ENCODE data around the gene EPSTI1.
"Not testable (repeated sequence)": the region's sequence is repeated elsewhere in the genome, so short reads cannot be mapped to it uniquely, and the experiment has no call there.

Gene EPSTI1

DNA sequence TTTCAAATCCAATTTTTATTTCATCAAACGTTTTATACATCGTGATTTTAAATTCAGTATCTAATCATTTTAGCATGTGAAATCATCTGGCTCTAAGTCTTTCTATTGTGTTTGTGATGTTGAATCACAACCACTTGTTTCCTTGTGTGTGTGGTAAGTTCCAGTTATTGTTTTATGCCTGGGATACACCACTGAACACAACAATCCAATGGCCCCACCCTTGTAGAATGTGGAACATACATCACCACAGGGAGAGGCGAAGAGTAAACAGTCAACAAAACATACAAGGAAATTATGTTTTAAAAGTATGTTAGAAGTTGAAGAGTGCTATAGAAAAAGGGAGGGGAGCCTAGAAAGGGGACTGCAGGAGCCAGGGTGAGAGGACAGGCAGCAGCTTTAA is 100.5 kb downstream of the EPSTI1 start:
- no peak for DNase-seq

DNA sequence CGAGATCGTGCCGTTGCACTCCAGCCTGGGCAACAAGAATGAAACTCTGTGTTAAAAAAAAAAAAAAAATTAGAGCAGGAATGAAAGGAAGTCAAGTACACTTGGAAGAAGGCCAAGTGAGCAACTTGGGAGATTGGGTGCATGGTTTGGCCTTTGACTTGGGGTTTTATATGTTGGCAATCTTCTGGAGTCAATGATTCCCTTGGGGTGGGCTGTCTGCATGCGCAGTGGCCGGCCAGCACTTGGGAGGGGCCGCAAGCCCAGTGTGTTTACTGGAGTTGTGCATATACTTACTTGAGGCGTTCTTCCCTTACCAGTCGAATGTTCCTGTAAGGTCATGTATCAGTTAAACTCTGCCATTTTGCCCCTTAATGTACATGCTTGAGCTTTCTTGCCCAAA is 106.7 kb downstream of the EPSTI1 start:
- DNase-seq, result no peak

DNA sequence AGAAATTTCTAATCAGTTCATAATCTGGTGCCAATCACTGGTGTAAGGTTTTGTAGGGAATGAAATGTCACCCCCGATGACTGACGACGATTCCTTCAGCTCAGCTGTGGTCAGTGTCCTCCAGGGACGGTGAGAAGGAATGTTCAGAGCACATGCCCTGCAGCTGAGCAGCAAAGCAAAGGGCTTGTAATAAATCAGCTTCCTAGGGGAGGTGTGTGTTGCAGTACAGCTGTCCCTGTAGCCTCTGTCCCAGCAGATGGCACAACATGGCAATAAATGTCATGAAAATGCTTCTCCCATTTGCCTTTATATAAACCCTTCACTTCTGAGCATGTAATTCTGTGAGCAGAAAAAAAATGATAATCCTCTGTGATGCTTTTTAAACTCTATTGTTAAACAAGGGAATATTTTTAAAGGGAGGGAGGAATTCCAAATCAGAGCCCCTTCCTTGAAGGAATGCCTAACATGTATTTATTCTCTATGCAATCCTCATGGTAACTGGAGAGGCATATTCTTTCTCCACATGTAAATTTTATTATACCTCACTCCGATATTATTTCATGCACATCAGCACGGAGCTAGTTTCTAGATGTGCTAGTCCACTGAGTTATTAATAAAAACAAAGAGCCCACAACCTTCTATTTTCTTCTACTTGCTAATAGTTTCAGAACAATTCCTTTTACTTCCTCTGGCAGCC is 108.1 kb downstream of the EPSTI1 start:
- DNase-seq, result no peak

DNA sequence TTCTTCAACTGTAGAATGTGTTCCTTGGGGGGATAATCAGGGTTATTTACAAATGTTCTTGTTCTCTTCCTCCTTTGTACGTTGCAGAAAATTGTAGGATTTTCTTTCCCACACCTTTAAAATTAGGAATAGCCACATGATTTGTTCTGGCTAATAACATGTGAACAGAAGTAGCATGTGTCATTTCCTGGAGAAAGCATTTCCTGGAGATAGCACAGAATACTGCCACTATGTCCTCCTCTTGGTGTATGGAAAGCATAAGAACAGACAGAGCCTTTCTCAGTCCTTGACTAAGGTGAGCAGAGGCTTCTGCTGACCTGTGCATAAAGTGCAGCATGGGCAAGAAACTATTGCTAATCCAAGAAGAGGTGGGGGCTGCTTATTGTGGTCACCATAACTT is 108.9 kb downstream of the EPSTI1 start:
- DNase-seq, result no peak

DNA sequence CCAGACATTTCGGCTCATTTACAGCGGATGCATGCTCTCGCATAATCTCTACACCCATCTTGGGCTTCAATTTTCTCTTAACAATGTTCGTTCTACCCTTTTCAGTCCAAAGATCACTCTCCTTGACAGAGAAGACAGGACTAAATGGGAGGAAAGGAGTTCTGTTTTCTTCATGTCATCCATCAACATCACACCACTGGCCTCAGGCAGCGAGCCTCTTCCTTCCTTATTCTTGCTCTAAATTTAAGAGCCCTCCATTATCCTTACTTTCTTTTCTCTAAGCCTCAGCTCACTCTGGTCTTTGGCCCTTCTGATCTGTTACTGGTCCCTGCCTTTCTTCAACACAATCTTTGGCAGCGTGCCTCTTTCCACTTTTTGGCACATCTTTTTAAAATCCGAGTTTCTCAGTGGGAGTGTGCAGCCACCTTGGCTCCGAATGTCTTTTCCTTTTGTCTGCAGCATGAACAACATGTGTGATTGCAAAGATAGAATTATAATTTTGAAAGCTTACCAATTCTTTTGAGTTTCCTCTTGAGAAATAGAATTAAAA is 111.9 kb downstream of the EPSTI1 start:
- DNase-seq, result no peak

DNA sequence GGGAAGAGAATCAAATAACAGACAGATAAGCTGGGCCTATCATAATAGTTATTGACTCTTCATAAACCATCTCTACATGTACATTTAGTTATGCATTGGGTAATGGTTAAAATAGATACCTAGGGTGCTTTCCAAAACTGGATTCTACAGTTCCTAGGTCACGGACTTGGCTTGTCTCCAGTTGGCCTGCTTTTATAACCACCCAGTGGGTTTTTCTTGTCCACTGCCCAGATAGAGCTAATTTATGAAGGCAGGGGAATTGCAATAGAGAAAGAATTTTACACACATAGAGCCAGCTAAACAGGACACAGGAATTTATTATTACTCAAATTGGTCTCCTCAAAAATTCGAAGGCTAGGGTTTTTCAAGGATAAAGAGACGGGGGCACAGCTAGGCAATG is 113.3 kb downstream of the EPSTI1 start:
- no peak for DNase-seq

DNA sequence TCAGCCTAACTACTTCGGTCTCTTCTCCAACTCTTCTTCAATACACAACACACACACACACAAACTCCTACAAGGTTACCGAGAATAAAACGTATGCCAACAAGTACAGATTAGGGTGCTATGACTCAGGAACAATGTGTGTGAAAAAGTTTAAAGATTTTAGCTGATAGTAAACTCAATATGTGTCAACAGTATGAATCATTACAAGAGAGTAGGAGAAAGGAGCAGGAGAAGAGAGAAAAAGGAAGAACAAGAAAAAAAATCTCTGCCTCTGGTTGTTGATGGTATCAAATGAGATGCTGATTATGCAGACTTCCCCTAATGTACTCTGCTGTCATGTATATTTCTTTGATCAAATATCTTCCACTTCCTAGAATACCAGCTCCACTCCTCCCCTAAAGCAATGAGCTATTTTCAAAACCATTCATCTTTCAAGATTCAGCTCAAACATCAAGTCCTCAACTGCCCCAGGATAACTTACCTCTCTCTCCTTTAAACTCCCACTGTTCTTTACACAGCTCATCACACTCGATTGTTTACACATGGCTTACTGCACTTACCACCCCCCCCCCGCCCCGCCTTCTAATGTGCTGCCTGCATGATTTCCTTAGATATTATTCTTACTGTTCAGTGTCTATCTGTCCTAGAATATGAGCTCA is 115.0 kb downstream of the EPSTI1 start:
- DNase-seq, result no peak

DNA sequence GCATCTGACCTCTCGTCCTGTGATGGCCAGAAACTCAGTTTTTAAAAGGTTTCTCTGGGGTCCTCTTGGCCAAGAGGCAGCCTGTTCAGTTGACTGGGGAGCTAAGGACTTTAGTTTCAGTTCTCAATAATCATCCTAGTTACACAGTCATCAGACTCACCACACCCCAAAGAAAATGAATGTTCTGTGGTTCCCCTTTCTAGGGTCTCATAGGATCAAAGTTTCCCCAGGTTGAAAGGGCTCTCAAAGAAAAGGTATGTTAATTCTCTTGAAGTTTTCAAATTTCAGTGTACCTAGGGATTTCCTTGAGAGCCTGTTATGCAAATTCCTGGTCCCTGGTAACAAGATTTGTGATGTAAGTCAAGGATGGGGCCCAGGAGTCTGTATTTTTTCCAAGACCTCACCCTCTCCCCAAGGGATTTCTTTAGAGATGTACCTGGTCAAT is 115.7 kb downstream of the EPSTI1 start:
- DNase-seq, result no peak

DNA sequence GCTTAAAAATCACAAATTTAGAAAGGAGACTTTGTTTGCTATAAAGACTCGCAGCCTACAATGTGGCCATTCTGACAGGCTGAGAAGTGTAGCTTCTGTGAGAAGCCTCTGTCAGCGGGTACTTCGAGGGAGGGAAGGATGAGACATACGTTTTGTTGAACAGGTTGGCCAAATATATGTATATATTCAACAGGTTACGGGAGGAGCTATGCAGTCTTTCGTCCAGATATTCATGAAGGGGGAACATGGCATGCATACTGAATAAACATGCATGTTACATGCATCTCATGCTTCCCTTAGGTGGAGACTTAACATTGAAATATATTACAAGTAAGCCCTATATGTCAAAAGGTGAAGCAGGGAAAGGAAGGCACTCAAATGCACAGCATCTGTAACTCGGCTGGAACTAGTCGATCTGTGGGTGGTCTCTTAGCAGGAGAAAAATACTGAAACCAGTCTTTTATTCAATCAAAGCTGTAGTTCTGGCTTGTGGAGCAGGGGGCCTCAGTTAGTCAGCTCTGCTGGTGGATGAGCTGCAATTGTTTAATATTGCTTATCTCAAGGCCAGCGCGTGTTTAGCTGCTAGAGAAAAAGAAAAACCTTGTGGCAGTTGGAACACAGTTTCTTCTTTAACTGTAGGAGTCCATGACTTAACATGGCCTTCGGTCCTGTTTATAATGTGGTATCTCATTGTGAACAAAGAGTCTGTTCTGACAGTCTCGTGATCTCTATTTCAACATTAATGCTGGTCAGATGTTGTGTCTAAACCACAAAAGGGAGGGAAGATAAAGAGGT is 116.4 kb downstream of the EPSTI1 start:
- DNase-seq, result no peak

DNA sequence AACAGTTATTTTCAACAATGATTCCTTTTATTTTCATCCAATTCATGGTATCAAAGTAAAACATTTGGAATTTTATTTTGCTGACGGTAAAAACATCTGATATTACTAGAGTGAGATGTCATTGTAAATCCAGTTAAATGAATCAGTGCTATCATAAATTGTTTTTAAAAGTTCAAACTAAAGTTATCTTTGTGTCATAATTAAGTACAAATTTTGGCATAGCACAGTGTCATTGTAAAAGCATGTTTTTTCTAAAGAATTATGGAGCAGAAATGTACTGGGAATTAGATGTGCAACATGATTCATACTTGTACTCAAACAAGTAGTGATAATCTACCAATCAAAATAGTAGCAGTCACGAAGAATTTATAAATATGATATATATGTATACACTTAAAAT is 117.8 kb downstream of the EPSTI1 start:
- DNase-seq, result no peak

DNA sequence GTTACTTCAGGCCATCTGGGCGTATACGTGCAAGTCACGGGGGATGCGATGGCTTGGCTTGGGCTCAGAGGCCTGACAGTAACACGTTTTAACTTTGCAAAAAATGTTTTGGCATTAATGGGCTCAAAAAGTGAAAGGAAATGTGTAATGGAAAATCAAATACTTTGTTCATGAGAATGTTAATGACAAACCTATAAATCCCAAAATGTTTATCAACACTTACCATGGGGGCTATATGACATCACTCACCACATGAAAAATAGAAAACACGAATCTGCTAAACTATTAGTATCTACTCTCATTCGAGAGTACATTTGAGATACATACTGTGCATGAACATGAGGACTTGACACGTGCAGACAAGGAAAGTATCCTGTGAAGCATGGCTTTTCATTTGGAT is 119.0 kb downstream of the EPSTI1 start:
- no peak for DNase-seq

DNA sequence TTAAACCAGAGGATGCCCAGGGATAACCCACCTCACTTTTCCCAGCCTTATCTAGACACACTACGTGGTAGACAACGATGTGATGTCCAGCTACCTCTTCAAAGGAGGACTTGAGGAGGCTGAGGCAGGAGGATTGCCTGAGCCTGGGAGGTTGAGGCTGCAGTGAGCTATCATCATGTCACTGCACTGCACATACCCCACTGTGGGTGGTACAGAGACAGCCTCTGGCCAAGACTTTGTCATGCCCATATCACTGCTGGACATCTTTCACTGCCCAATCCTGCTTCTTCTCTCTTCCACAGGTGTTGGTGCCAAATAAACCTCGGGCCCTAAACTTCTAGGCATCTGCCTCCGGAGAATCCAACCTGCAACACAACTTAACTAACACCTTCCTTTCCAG is 124.8 kb downstream of the EPSTI1 start:
- DNase-seq, result no peak

DNA sequence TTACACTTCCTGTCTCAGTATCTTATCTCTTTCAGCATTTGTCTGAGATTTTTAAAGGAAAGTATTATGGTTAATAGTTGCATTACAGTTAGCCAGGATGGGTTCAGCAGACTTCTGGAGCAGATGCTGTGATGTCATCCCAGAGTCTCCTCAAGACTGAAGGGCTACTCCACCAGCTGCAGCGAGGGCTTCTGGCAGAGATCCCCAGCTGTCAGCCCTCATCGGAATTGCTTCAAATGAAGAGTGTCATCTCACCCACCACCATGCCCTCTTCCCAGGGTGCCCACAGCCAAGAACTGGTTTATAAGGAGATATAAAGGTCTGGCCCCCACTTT is 126.3 kb downstream of the EPSTI1 start:
- no peak for DNase-seq

DNA sequence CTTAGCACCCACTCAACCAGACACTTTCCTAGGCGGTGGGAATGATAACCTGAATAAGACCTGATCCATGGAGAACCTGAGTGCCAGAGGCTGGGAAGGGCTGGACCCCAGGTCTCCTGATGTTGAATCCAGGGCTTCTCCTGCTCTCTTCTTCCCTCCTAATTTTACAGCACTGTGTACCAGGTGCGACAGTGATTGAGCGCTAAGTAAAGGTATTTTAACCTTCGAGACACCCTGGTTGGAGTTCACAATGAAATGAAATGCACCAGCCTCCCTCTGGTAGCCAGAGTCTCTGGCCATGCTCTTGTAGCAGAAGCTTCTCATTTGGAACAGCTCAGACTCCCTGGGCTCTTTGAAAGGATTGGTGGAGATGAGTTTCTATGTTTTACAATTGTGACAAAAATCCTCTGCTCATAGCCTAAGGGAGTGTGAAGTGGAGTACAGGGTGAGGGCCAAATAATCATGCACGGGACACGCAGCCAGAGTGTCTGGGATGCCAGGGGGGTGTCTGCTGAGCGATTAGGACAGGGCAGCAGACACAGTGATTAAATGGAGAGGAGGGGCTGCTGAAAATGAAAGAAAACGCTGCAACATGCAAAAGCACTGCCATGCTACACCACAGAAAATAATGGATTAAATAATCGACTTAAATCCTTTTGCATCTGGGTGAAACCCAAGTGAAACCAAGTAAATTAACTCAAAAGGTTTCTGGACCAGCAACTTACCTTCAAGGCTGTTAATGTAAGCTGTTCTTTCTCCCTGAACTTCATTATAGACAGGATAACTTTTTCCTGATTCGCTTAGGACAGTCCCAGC is 126.9 kb downstream of the EPSTI1 start:
- DNase-seq, result no peak

DNA sequence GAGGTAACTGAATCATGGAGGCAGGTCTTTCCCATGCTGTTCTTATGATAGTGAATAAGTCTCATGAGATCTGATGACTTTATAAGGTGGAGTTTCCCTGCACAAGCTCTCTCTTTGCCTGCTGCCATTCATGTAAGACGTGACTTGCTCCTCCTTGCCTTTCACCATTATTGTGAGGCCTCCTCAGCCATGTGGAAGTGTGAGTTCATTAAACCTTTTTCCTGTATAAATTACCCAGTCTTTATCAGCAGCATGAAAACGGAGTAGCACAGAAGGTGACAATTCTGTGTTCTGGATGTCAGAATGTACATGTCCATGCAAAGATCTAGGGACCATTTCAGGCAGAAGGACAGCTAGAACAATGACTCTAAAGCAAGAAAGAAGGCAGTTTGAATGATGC is 129.7 kb downstream of the EPSTI1 start:
- DNase-seq, result not testable (repeated sequence)

DNA sequence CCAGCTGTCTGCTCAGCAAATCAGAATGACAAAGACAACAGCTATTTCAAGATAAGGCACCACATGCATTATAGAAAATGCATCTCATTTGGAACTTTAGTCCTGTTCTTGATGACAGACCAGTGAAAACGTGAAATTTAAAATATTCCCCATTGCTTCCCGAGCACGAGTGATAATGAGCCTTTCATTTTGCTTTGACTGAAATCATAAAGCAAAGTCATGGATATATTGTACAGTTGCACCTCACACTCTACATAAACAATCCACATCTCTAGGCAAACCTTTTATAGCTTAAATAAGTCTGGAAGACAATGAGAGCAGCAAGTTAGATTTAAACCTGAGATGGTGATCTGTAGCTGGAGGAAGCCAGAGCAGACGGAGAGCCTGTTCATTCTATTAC is 131.6 kb downstream of the EPSTI1 start:
- no peak for DNase-seq

DNA sequence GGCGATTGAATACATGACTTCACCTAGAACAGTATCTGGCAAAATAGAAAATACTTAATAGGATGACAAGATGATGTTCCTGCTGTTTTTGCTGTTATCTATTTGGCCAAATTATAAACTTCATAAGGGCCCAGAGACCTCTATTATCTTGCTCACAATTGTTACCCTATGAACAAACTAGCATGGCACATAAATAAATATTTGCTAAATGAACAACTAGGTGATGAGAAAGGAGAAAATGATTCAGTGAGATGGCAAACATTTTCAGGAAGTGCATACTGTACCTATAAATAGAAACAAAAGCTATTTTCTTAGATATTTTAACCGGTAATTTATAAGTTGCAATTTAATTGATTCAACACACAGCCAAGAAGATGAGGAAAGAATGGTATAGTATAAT is 132.3 kb downstream of the EPSTI1 start:
- DNase-seq, result no peak

DNA sequence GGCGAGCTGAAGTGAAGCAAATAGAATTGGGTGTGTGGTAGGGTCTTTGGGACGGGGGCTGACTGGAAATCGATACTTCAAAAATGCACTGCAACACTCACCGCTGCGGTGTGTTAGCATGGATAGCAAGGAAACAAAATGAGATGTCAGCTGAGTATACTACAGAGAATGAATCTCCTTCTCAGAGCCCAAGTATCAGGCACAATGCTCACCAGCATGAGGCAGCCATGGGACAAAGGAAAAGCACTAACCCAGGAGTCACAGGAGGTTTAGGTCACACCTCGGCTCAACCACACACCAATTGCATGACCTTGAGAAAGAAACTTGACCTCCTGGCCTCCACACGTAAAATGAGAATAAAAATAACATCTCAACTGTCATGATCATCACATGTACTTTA is 136.6 kb downstream of the EPSTI1 start:
- DNase-seq, result no peak

DNA sequence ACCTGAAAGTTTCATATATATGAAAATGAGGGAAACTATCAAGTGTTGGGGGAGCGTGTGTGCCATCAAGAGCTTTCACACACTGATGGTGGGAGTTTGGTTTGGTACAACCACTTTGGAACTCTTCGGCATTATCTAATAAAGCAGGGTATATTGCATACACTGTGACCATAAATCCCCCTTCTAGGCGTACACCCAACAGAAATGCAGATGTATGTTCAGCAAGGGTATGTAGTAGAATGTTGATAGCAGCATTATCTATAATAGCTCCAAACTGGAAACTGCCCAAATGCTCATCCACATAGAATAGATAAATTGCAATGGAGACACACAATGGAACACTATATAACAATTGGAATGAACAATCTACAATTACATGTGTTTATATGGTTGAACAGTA is 139.9 kb downstream of the EPSTI1 start:
- DNase-seq, result no peak

DNA sequence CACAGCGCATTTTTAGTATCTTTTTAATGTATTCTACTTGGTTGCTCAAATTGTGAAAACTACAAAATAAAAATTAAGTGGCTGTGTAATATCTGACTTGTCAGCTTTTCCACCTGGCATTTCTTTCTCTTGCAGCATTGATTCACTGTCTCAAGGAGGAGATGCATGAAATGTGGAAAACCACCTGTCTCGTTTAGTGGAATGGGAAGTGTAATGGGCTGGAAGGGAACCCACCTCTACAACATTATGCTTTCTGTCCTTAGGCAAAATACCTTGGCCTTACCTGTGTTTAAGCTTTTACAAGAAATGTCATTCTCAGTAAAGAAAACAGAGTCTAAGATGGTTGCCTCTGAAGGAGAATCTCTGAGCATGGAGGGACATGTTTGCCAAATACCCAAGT is 142.8 kb downstream of the EPSTI1 start:
- no peak for DNase-seq

DNA sequence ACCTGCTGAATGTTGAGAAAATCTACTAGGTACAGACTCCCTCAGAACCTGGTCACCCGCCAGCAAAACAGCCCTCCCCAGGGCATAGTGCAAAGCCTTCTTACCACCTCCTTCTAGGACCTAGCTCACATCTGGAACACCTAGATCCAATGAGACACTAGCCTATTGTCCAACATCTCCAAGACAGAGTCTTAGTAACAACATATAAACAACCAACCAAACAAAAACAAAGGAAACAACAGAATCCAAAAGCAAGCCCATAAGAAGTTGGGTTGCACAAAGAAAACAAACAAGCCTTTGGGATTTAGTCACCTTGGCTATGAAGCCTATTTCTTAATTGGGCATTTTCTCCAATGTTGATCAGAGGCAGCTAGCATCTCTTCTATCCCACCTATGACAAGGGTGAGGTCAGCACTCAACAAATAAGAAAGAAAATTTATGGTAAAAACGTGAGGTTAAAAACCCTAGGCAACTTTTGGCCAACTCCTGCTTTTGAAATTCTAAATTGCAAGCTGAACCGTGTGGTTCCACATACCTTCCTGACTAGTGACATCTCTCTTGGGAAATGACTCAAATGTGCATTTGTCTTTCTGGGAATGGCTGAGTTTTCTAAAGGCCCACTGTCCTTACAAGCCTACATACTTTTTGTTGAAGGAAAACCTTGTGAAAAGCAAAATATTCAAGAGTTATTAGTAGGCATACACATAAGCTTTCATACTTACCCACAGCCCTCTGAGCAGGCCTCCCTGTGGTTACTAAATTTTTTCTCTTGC is 144.0 kb downstream of the EPSTI1 start:
- DNase-seq, result no peak

Measured in NCI-H2029 (cell line).